Measurements from ENCODE around the gene IL31RA. TPM values are rescaled to one million over a fixed set of nuclear protein-coding genes. Genes with fewer than 3 reads are reported as not detected.

Gene IL31RA
- total and polyA plus RNA-seq, 2 of the 13 experiments (the other 11 are each of a cell fraction or from before 2014, with no cell fraction given): not detected

DNA sequence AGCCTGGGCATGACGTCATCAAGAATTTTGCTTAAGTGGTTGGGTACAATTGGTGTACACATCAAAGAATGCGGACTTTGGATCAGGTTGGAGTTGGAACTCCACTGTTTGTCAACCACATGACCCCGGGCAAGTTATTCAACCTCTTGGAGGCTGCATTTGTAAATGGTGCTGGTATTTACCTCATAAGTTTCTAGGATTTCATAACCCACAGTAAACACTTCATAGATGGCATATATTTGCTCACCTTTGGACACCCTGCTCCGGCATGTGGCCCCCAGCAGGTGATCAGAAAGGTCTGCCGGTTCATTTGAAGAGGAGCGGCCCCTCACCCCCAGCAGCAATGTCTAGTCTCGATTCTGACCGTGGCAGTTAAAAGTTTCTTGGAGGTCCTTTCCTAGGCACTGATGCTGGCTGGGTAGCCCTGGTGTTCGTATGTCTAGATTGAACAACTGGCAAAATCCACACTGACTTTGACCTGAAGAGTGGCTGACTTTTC, 83.0 kb downstream of the IL31RA start (continued):
- TF ChIP-seq, protein P1, sequence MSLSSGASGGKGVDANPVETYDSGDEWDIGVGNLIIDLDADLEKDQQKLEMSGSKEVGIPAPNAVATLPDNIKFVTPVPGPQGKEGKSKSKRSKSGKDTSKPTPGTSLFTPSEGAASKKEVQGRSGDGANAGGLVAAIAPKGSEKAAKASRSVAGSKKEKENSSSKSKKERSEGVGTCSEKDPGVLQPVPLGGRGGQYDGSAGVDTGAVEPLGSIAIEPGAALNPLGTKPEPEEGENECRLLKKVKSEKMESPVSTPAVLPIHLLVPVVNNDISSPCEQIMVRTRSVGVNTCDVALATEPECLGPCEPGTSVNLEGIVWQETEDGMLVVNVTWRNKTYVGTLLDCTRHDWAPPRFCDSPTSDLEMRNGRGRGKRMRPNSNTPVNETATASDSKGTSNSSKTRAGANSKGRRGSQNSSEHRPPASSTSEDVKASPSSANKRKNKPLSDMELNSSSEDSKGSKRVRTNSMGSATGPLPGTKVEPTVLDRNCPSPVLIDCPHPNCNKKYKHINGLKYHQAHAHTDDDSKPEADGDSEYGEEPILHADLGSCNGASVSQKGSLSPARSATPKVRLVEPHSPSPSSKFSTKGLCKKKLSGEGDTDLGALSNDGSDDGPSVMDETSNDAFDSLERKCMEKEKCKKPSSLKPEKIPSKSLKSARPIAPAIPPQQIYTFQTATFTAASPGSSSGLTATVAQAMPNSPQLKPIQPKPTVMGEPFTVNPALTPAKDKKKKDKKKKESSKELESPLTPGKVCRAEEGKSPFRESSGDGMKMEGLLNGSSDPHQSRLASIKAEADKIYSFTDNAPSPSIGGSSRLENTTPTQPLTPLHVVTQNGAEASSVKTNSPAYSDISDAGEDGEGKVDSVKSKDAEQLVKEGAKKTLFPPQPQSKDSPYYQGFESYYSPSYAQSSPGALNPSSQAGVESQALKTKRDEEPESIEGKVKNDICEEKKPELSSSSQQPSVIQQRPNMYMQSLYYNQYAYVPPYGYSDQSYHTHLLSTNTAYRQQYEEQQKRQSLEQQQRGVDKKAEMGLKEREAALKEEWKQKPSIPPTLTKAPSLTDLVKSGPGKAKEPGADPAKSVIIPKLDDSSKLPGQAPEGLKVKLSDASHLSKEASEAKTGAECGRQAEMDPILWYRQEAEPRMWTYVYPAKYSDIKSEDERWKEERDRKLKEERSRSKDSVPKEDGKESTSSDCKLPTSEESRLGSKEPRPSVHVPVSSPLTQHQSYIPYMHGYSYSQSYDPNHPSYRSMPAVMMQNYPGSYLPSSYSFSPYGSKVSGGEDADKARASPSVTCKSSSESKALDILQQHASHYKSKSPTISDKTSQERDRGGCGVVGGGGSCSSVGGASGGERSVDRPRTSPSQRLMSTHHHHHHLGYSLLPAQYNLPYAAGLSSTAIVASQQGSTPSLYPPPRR (CRISPR knock-in tag; IDR thresholded peaks at IDR 0.05; ENCODE audit: borderline replicate concordance): peak; percentile 99
- TF ChIP-seq, protein P2, sequence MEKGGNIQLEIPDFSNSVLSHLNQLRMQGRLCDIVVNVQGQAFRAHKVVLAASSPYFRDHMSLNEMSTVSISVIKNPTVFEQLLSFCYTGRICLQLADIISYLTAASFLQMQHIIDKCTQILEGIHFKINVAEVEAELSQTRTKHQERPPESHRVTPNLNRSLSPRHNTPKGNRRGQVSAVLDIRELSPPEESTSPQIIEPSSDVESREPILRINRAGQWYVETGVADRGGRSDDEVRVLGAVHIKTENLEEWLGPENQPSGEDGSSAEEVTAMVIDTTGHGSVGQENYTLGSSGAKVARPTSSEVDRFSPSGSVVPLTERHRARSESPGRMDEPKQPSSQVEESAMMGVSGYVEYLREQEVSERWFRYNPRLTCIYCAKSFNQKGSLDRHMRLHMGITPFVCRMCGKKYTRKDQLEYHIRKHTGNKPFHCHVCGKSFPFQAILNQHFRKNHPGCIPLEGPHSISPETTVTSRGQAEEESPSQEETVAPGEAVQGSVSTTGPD (CRISPR knock-in tag; IDR thresholded peaks at IDR 0.05): peak; percentile 82; the same call in 1 of the 2 replicates
- peak; percentile 93 for TF ChIP-seq CEBPB (IDR thresholded peaks at IDR 0.05; ENCODE audit: borderline replicate concordance, low read depth, low read length)
- TF ChIP-seq ESRRA (CRISPR knock-in tag; IDR thresholded peaks at IDR 0.05; ENCODE audit: low read depth): peak; percentile 85
- TF ChIP-seq NFKBIZ (CRISPR knock-in tag; IDR thresholded peaks at IDR 0.05): peak; percentile 95
- TF ChIP-seq MIXL1 (CRISPR knock-in tag; IDR thresholded peaks at IDR 0.05): peak; percentile 90
- TF ChIP-seq, protein P3, sequence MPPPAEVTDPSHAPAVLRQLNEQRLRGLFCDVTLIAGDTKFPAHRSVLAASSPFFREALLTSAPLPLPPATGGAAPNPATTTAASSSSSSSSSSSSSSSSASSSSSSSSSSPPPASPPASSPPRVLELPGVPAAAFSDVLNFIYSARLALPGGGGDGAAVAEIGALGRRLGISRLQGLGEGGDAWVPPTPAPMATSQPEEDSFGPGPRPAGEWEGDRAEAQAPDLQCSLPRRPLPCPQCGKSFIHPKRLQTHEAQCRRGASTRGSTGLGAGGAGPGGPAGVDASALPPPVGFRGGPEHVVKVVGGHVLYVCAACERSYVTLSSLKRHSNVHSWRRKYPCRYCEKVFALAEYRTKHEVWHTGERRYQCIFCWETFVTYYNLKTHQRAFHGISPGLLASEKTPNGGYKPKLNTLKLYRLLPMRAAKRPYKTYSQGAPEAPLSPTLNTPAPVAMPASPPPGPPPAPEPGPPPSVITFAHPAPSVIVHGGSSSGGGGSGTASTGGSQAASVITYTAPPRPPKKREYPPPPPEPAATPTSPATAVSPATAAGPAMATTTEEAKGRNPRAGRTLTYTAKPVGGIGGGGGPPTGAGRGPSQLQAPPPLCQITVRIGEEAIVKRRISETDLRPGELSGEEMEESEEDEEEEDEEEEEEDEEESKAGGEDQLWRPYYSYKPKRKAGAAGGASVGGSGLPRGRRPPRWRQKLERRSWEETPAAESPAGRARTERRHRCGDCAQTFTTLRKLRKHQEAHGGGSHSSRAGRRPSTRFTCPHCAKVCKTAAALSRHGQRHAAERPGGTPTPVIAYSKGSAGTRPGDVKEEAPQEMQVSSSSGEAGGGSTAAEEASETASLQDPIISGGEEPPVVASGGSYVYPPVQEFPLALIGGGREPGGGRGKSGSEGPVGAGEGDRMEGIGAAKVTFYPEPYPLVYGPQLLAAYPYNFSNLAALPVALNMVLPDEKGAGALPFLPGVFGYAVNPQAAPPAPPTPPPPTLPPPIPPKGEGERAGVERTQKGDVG (CRISPR knock-in tag; IDR thresholded peaks at IDR 0.05; ENCODE audit: borderline replicate concordance): peak; percentile 74; the same call in 1 of the 2 replicates
- 0 out of 2 replicates have a peak, but pooled peaks have one; percentile 45 for TF ChIP-seq ZNF619 (CRISPR knock-in tag; IDR thresholded peaks at IDR 0.05)
- TF ChIP-seq HNRNPH1 (optimal IDR thresholded peaks at IDR 0.05; ENCODE audit: low read depth, low read length): no peak
- TF ChIP-seq IKZF4 (CRISPR knock-in tag; IDR thresholded peaks at IDR 0.05; ENCODE audit: borderline replicate concordance, low read depth, not compliant biosample characterization): no peak
- TF ChIP-seq SALL1 (CRISPR knock-in tag; IDR thresholded peaks at IDR 0.05): peak; percentile 100
- TF ChIP-seq, protein P4, sequence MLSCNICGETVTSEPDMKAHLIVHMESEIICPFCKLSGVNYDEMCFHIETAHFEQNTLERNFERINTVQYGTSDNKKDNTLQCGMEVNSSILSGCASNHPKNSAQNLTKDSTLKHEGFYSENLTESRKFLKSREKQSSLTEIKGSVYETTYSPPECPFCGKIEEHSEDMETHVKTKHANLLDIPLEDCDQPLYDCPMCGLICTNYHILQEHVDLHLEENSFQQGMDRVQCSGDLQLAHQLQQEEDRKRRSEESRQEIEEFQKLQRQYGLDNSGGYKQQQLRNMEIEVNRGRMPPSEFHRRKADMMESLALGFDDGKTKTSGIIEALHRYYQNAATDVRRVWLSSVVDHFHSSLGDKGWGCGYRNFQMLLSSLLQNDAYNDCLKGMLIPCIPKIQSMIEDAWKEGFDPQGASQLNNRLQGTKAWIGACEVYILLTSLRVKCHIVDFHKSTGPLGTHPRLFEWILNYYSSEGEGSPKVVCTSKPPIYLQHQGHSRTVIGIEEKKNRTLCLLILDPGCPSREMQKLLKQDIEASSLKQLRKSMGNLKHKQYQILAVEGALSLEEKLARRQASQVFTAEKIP (CRISPR knock-in tag; IDR thresholded peaks at IDR 0.05; ENCODE audit: borderline replicate concordance): no peak
- TF ChIP-seq, protein P5, sequence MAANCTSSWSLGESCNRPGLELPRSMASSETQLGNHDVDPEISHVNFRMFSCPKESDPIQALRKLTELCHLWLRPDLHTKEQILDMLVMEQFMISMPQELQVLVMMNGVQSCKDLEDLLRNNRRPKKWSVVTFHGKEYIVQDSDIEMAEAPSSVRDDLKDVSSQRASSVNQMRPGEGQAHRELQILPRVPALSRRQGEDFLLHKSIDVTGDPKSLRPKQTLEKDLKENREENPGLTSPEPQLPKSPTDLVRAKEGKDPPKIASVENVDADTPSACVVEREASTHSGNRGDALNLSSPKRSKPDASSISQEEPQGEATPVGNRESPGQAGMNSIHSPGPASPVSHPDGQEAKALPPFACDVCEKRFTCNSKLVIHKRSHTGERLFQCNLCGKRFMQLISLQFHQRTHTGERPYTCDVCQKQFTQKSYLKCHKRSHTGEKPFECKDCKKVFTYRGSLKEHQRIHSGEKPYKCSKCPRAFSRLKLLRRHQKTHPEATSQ (CRISPR knock-in tag; IDR thresholded peaks at IDR 0.05; ENCODE audit: borderline replicate concordance): peak; percentile 74; the same call in 1 of the 2 replicates
- peak; percentile 99 for TF ChIP-seq MAZ (IDR thresholded peaks at IDR 0.05; ENCODE audit: borderline replicate concordance, low read depth, low read length)
- peak; percentile 91 for TF ChIP-seq MAZ (CRISPR knock-in tag; IDR thresholded peaks at IDR 0.05; ENCODE audit: low read depth)
- TF ChIP-seq ZNF446 (CRISPR knock-in tag; IDR thresholded peaks at IDR 0.05): 0 out of 2 replicates have a peak, but pooled peaks have one; percentile 30

All from HepG2 (cell line).